T-helper 1 cell treated with Interleukin-12 subunit alpha and Interleukin-12 subunit beta and Interleukin-4 antibody, amounts not matched to agents 30 μg/mL and 1 μg/mL, for 36 hours (primary cell): ENCODE data around the gene COX19.
A peak's percentile ranks its signal among the peaks of the same experiment; 100 is the strongest.
"Not testable (repeated sequence)": the region's sequence is repeated elsewhere in the genome, so short reads cannot be mapped to it uniquely, and the experiment has no call there.

Experiments used
- H3K27ac Mint-ChIP-seq: one replicate; pipeline ENCODE4 v1.8.0; 2021; ENCODE audit warnings: mild to moderate bottlenecking, mixed read lengths
- H3K27me3 Mint-ChIP-seq: one replicate; pipeline ENCODE4 v1.8.0; 2021; ENCODE audit warnings: low read depth, mixed read lengths
- H3K36me3 Mint-ChIP-seq: one replicate; pipeline ENCODE4 v1.8.0; 2021; ENCODE audit warnings: low read depth, mixed read lengths
- H3K4me1 Mint-ChIP-seq: one replicate; pipeline ENCODE4 v1.8.0; 2021; ENCODE audit warnings: low read depth, mixed read lengths
- H3K4me3 Mint-ChIP-seq: one replicate; pipeline ENCODE4 v1.8.0; 2021; ENCODE audit warnings: mild to moderate bottlenecking, moderate library complexity, mixed read lengths
- H3K9me3 Mint-ChIP-seq: one replicate; pipeline ENCODE4 v1.8.0; 2021; ENCODE audit warnings: mixed read lengths

The COX19 gene

GRCh38 chr7:1015196-1016121 is 40.1 kb upstream of the COX19 start:
- no peak overlapping the region for H3K27ac Mint-ChIP-seq
- H3K36me3 Mint-ChIP-seq: peaks cover 5% of the 10 kb centered on the region
- H3K4me1 Mint-ChIP-seq: peaks cover 15% of the 10 kb centered on the region

DNA sequence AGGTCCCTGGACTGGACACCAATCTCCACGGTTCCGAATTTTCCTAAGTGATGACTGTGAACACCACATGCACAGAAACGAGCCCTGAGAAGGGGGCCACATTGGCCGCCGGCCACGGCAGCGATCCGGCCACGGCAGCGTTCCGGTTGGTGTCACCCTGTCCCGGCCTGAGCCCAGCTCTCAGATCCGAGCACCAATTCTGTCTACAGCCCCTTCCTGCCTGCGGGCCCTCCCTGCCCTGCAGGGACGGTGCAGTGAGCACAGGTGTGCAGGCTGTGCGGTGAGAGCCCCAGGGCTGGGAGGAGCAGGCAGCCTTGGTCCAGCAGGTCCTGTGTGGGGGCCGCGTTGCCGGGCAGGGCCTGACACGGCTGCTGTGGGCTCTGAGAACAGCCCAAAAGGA is 39.3 kb upstream of the COX19 start:
- H3K27me3 Mint-ChIP-seq: no peaks in the 10 kb centered on the region
- no peak overlapping the region for H3K27ac Mint-ChIP-seq
- peaks cover 15% of the 10 kb centered on the region for H3K4me1 Mint-ChIP-seq
- H3K4me3 Mint-ChIP-seq: no peak overlapping the region
- H3K36me3 Mint-ChIP-seq: peaks cover 5% of the 10 kb centered on the region
- H3K9me3 Mint-ChIP-seq: peaks cover 5% of the 10 kb centered on the region

More at GRCh38 chr7:1015196-1016121, 40.1 kb upstream of the COX19 start:
- Mint-ChIP-seq H3K27me3 (no peaks in the 10 kb centered on the region), H3K9me3 (peaks cover 5% of the 10 kb centered on the region), H3K4me3 (no peak overlapping the region)

DNA sequence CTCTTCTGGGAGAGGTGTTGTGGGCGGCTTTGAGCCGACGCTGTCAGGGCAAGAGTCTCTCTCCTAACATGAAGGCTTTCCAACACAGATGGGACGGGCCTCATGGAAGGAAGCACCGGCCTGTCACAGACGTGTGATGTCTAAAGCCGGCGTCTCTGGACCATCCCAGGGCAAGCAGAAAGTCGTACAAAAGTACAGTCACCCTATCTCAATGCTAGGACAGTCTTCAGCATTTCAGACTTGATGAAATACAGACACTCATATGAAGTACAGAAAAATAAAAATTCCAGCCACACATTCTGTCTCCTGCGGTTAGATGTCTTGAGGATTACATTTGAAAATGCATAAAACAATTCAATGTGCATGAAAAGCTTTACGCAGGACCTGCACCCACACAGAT is 38.2 kb upstream of the COX19 start:
- peaks cover 5% of the 10 kb centered on the region for H3K9me3 Mint-ChIP-seq
- no peak overlapping the region for H3K27ac Mint-ChIP-seq
- H3K27me3 Mint-ChIP-seq: no peaks in the 10 kb centered on the region
- peaks cover 15% of the 10 kb centered on the region for H3K4me1 Mint-ChIP-seq
- H3K36me3 Mint-ChIP-seq: peaks cover 8% of the 10 kb centered on the region
- H3K4me3 Mint-ChIP-seq: no peak overlapping the region

GRCh38 chr7:1012716-1013095 is 37.4 kb upstream of the COX19 start:
- Mint-ChIP-seq H3K4me3 (no peak overlapping the region), H3K27ac (no peak overlapping the region)

DNA sequence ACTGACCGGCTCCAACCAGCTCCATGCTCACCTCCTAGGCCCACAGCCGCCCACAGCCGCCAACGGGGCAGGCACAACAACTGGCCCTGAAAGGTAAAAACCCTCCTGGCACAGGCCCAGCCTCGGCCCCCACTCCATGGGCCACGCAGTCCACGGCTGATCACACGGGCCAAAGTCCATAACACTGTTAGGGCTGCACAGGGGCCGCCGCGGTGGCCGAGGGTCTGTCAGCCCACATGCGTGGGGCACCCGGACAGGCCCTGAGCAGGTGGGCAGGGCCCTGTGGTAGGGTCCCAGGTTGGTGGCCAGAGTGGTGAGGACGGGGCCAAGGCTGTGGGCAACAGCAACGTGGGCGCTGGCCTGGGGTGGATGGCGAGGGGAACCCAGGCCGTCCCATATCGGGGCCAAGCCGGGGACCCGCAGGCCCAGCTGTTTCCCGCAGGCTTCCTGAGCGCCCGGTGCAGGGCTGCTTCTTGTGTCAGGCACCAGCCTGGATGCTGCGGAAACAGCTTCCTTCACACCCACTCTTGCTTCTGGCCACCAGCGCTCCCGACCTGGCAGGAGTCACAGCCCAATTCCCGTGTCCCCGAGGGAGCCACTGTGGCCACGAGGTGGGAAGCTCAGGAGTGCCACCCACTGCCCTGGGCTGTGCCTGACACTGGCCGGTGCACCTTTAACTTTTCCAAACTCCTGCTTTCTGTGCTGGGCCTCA is 36.8 kb upstream of the COX19 start:
- peaks cover 3% of the 10 kb centered on the region for H3K36me3 Mint-ChIP-seq
- H3K27ac Mint-ChIP-seq: no peak overlapping the region
- H3K4me1 Mint-ChIP-seq: peaks cover 11% of the 10 kb centered on the region
- no peaks in the 10 kb centered on the region for H3K27me3 Mint-ChIP-seq
- H3K4me3 Mint-ChIP-seq: no peak overlapping the region
- H3K9me3 Mint-ChIP-seq: peaks cover 5% of the 10 kb centered on the region

More at GRCh38 chr7:1012716-1013095, 37.4 kb upstream of the COX19 start:
- no peaks in the 10 kb centered on the region for H3K27me3 Mint-ChIP-seq
- H3K4me1 Mint-ChIP-seq: peaks cover 11% of the 10 kb centered on the region
- peaks cover 5% of the 10 kb centered on the region for H3K9me3 Mint-ChIP-seq
- peaks cover 3% of the 10 kb centered on the region for H3K36me3 Mint-ChIP-seq

- Mint-ChIP-seq H3K27ac (peak overlapping the region; percentile 72), H3K4me1 (peaks cover 11% of the 10 kb centered on the region), H3K27me3 (no peaks in the 10 kb centered on the region), H3K36me3 (peaks cover 3% of the 10 kb centered on the region), H3K9me3 (peaks cover 5% of the 10 kb centered on the region), H3K4me3 (no peak overlapping the region)
These were observed 36.1 kb upstream of the COX19 start for GRCh38 chr7:1011297-1012003.

DNA sequence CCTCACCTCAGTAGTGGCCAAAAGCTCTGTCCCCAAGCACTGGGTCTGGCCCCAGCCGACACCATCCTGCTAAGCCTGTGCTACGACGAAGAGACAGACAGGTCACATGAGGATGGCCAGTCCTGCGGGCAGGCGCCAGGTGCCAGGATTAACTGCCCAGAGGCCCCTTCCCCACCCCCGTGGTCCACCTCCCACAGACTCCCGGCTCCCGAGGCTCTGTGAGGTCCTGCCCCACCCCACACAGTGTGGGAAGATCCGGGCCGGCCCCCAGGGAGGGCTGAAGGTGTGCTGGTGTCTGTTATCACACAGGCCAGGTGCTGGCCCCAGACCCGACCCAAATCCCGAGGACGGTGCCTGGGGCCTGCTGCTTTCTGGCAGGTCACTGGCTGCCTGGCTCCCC is 34.9 kb upstream of the COX19 start:
- peaks cover 5% of the 10 kb centered on the region for H3K9me3 Mint-ChIP-seq
- peaks cover 11% of the 10 kb centered on the region for H3K4me1 Mint-ChIP-seq
- H3K27me3 Mint-ChIP-seq: no peaks in the 10 kb centered on the region
- H3K27ac Mint-ChIP-seq: no peak overlapping the region
- H3K36me3 Mint-ChIP-seq: peaks cover 3% of the 10 kb centered on the region
- no peak overlapping the region for H3K4me3 Mint-ChIP-seq

- Mint-ChIP-seq H3K4me3 (no peak overlapping the region), H3K36me3 (peaks cover 3% of the 10 kb centered on the region)
These were observed 34.4 kb upstream of the COX19 start for GRCh38 chr7:1009747-1010146.

DNA sequence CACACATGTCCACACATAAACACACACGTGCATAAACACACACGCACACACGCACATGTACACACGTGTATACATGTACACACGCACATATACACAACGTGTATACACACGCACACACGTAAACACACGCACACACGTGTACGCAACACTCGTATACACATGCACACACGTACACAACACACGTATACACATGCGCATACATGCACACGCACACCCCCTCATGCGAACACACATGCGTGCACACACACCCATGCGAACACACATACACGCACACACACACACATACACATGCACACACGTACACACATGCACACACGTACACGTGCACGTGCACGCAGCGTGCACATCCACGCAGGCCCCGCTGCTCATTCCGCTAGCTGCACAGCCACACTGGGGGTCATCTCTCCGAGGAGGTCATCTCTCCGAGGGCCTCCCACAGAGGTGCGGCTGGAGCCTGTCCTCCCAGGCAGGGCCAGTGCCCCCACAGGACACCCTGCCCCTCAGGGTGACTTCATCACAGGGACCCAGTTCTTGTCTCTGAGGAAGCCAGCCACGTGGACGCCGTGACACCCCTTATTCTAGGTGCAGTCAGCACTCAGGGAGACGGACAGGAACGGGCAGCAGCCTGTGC is 33.5 kb upstream of the COX19 start:
- Mint-ChIP-seq H3K9me3 (peaks cover 5% of the 10 kb centered on the region), H3K36me3 (peaks cover 3% of the 10 kb centered on the region), H3K27me3 (no peaks in the 10 kb centered on the region), H3K4me3 (no peak overlapping the region), H3K4me1 (peaks cover 8% of the 10 kb centered on the region), H3K27ac (no peak overlapping the region)

More at GRCh38 chr7:1009747-1010146, 34.4 kb upstream of the COX19 start:
- Mint-ChIP-seq H3K27ac (no peak overlapping the region), H3K27me3 (no peaks in the 10 kb centered on the region), H3K9me3 (peaks cover 5% of the 10 kb centered on the region), H3K4me1 (peaks cover 11% of the 10 kb centered on the region)

GRCh38 chr7:1007901-1008300 is 32.6 kb upstream of the COX19 start:
- no peak overlapping the region for H3K27ac Mint-ChIP-seq
- peaks cover 3% of the 10 kb centered on the region for H3K36me3 Mint-ChIP-seq
- H3K4me3 Mint-ChIP-seq: no peak overlapping the region

DNA sequence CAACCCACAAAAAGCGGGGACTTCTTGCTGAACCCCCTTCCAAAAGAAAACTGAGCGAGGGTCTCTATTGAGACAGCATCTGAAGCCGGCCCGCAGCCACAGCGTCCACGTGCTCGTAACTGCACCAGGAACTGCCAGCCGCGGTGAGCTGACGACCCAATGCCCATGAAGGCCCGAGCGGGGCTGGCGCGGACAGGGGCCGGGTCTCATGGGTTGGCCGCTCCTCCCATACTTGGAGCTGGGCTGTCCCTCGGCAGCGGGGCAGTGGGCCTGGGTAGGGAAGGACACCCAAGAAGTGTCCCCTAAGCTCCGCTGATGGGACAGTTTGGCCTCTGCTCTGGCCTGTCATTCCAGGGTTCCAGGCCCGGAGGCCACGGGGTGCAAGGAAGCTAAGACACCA is 30.0 kb upstream of the COX19 start:
- H3K27me3 Mint-ChIP-seq: no peaks in the 10 kb centered on the region
- no peaks in the 10 kb centered on the region for H3K4me1 Mint-ChIP-seq
- H3K9me3 Mint-ChIP-seq: no peaks in the 10 kb centered on the region
- peaks cover 3% of the 10 kb centered on the region for H3K36me3 Mint-ChIP-seq
- H3K4me3 Mint-ChIP-seq: no peak overlapping the region
- H3K27ac Mint-ChIP-seq: no peak overlapping the region

More at GRCh38 chr7:1007901-1008300, 32.6 kb upstream of the COX19 start:
- Mint-ChIP-seq H3K9me3 (peaks cover 5% of the 10 kb centered on the region), H3K27me3 (no peaks in the 10 kb centered on the region), H3K4me1 (peaks cover 6% of the 10 kb centered on the region)

DNA sequence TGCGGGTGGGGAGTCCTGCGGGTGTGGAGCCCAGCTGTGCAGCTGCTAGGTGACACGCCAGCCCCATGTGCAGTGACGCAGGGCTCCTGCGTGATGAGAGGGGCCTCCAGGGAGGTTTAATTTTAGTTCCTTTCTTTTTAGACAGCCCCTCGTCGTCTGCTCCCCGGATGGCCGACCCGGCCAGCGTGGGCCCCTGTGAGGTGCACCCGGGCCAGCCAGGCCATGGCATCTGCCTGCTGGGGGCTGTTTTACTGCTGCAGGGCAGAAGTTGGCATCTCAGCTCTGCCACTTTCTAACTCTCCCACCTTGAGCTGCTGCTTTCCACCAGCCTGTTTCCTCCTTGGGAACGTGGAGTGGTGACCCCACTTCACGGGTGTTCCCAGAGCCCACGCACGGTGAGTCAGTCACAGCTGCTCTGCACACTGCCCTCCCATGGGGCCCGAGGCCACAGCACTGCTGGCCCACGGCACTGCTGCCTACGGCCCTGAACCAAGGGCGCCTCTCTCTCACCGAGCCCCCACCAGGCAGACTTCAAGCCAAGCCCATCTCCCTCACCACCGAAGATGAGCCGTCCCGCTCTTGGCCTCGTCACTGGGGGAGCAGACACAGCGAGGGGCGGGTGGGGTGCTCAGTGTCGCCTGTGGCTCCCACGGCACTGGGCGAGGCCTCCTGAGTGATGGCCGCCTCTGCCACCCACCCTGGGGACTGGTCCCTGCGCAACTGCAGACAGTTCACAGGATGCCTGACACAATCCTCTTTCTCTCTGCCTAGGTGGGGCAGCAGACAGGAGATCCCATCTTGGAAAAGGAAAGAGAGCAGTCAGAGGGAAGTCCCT is 28.9 kb upstream of the COX19 start:
- Mint-ChIP-seq H3K9me3 (no peaks in the 10 kb centered on the region), H3K4me3 (no peak overlapping the region), H3K36me3 (peaks cover 3% of the 10 kb centered on the region), H3K27me3 (no peaks in the 10 kb centered on the region), H3K27ac (no peak overlapping the region), H3K4me1 (no peaks in the 10 kb centered on the region)

DNA sequence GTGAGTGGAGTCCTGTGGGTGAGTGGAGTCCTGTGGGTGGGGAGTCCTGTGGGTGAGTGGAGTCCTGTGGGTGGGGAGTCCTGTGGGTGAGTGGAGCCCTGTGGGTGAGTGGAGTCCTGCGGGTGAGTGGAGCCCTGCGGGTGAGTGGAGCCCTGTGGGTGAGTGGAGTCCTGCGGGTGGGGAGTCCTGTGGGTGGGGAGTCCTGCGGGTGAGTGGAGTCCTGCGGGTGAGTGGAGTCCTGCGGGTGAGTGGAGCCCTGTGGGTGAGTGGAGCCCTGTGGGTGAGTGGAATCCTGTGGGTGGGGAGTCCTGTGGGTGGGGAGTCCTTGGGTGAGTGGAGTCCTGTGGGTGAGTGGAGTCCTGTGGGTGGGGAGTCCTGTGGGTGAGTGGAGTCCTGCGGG is 27.1 kb upstream of the COX19 start:
- H3K4me3 Mint-ChIP-seq, H3K27ac Mint-ChIP-seq, H3K27me3 Mint-ChIP-seq, H3K4me1 Mint-ChIP-seq, H3K36me3 Mint-ChIP-seq, H3K9me3 Mint-ChIP-seq: not testable (repeated sequence)
